GM19467 (cell line): ENCODE data around the gene OR6Y1.

ENCODE experiments used
- ATAC-seq: cut with Tn5 transposase; IDR thresholded peaks from one replicate; pipeline ENCODE4 v1.9.1; 2021; ENCODE audit warnings: mild to moderate bottlenecking, moderate library complexity; ENCODE audit not compliant: unreplicated experiment

OR6Y1 gene

DNA sequence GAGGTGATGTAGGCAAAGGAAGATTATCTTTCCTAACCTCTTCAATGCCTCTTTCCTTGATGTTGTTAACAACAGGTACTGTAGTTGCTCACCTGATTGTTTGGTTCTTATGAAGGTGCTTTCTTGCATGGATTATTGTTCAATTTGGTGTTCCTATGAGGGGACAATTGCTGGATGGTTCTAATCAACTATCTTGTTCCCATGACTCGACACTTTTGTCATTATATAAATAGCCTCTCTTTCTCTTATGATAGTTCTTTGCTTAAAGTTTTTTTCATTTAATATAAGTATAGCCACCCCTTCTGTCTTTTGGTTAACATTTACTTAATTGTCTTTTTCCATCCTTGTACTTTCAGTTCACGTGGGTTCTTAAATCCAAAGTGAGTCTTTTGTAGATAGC lies 46.7 kb downstream of the OR6Y1 start:
- ATAC-seq, result no peak

DNA sequence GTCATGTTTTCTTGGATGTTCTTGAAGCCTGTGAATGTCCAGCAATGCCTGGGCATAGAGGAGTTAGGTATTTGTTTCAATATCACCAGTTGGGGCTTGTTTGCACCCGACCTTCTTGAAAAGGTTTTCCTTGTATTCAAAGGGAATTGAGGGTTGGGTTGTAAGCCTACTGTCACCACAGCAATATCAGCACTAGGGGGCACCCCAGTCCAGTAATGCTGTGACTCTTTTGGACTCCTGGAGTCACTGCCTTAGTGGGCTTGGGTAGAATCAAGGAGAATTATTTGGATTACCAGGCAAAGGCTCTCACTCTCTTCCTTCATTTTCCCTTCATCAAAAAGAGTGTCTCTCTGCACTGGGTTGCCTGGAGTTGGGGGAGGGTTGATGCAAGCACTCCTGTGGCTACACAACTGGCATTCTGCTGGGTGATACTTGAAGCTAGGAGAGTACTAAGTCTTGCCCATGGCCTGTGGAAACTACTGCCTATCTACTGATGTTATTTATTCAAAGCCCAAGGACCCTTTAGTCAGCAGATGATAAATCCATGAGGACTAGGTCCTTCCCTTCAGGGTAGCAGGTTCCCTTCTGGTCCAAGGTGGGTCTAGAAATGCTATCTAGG lies 47.7 kb downstream of the OR6Y1 start:
- no peak for ATAC-seq

DNA sequence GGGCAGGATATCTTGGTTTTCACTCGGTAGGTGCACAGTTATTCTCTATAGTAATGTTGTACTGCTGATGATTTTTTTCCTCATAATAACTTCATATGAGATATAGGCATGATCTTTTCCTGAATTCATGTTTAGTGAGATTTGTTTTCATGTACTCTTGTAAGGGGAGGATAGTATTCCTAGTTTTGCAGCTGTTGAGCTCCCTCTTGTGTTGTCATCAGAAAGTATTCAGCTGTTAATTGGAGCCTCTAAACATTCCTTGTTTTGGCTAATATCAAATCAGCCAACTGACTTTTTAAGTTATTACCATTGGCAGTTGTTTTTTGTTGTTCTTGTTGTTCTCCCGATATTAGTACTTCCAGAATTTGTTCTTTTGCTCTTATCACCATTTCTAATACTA lies 57.8 kb downstream of the OR6Y1 start:
- no peak for ATAC-seq

DNA sequence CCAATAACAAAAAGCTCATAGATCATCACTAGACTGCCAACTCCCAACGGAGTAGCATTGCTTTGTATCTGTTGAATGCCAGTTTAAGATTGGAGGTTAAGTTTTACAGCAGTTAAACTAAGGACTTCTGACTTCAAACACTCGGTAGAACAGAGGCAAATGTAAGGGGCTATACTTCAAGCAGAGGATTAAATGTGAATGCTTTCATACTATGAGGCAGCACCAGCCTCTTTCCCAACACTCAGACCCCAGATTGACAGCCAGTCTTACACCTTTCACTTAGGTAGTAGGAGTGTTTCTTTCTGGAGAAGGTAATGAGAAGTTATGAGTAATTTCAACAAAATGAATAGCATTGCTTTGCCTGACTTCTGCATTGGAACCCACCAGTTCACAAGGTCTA lies 59.4 kb downstream of the OR6Y1 start:
- no peak for ATAC-seq
